Measurements from ENCODE around the gene TSC2.
"Not testable (repeated sequence)": the region's sequence is repeated elsewhere in the genome, so short reads cannot be mapped to it uniquely, and the experiment has no call there.

TSC2 gene

GRCh38 chr16:2090481-2090776 lies 42.6 kb downstream of the TSC2 start:
- Histone ChIP-seq H3K4me1 (no peaks in the 10 kb centered on the region), H3K4me3 (no peak overlapping the region), H3K36me3 (replicated peaks) (peaks cover 42% of the 10 kb centered on the region), H3K27me3 (ENCODE audit: low read depth) (no peaks in the 10 kb centered on the region), H3K9me3 (no peaks in the 10 kb centered on the region)
- in situ Hi-C loops (cut with MboI; ENCODE audit: low sequenced_read_pairs) = no loop called here
- DNase-seq (ENCODE audit: low spot score in 2 of 2) = no peak

DNA sequence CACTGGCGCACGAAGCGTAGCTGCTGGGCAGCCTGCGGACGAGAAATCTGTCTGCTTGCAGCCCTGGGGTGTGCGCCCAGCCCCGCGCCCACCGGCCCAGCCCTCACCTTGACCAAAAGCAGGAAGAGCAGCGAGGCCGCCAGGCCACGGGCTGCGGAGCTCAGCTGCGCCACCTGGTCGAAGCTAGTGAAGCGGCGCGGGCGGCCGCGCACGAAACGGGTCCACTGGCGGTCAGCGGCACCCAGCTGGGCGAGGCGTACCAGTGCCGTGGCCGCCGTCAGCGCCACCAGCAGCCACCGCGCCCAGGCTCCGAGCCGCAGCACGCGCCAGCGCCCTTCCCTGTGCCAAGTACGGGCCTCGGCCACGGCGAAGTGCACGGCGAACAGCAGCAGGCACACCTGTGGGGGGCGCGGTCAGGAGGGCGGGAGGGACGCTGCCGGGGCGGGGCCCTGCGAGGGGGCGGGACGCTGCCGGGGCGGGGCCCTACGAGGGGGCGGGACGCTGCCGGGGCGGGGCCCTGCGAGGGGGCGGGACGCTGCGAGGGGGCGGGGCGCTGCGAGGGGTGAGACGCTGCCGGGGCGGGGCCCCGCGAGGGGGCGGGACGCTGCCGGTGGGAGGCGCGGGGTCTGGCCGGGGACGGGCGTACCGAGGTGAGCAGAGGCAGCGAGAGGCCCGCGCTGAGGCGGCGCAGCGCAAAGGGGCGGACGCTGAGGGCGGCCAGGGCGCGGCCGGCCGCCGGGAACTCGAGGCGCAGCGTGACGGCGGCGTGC lies 43.2 kb downstream of the TSC2 start:
- H3K4me3 ChIP-seq = no peak overlapping the region

GRCh38 chr16:2091547-2092255 lies 43.9 kb downstream of the TSC2 start:
- peaks cover 43% of the 10 kb centered on the region for H3K36me3 ChIP-seq (replicated peaks)
- no peak for DNase-seq (ENCODE audit: low spot score in 2 of 2)
- H3K27me3 ChIP-seq (ENCODE audit: low read depth) = no peaks in the 10 kb centered on the region
- no peak overlapping the region for H3K4me3 ChIP-seq
- in situ Hi-C loops (cut with MboI; ENCODE audit: low sequenced_read_pairs) = no loop called here
- no peaks in the 10 kb centered on the region for H3K4me1 ChIP-seq
- H3K9me3 ChIP-seq = no peaks in the 10 kb centered on the region

More for the DNA sequence above, 43.2 kb downstream of the TSC2 start:
- H3K27me3 ChIP-seq (ENCODE audit: low read depth) = no peaks in the 10 kb centered on the region
- peaks cover 44% of the 10 kb centered on the region for H3K36me3 ChIP-seq (replicated peaks)
- H3K9me3 ChIP-seq = no peaks in the 10 kb centered on the region
- no peak for DNase-seq (ENCODE audit: low spot score in 2 of 2)
- in situ Hi-C loops (cut with MboI; ENCODE audit: low sequenced_read_pairs) = no loop called here
- H3K4me1 ChIP-seq = no peaks in the 10 kb centered on the region

DNA sequence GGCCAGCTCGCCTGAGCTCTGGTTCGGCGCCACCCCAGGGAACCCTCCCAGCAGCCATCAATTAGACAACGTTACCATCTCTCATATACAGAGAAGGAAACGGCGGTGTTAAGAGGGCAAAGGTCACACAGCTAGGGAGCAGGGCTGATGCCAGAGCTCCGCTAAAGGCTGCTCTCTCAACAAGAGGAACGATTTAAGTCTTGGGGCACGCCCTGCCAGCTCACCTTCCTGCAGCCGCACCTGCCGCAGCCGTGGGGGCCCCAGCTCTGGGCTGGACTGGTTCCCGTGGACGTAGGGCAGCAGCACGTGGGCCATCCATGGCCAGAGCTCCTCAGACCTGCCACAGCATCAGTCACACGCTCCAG lies 44.5 kb downstream of the TSC2 start:
- in situ Hi-C loops (cut with MboI; ENCODE audit: low sequenced_read_pairs) = no loop called here
- Histone ChIP-seq H3K36me3 (replicated peaks) (peaks cover 40% of the 10 kb centered on the region), H3K4me1 (no peaks in the 10 kb centered on the region)

DNA sequence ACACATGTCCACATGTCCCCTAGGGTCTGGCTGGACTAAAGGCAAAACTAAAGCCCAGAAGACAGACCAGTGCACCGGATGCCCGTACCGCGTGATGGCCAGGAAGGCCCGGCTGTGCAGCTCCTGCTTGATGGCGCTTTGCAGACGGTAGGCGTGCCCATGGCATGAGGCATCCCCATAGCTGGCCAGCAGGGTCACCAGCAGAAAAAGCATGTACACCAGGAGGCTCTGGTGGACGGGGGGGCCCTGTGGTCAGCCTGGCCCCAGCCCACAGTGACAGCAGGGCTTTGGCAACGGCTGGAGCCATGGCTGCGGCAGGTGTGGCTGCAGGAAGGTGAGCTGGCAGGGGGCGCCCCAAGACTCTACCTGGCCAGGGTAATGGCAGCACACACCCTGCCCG lies 45.1 kb downstream of the TSC2 start:
- DNase-seq (ENCODE audit: low spot score in 2 of 2) = no peak
- Histone ChIP-seq H3K4me1 (no peaks in the 10 kb centered on the region), H3K27me3 (ENCODE audit: low read depth) (no peaks in the 10 kb centered on the region), H3K4me3 (no peak overlapping the region), H3K36me3 (replicated peaks) (peaks cover 40% of the 10 kb centered on the region), H3K9me3 (no peaks in the 10 kb centered on the region)
- in situ Hi-C loops (cut with MboI; ENCODE audit: low sequenced_read_pairs) = no loop called here

More for the DNA sequence above, 44.5 kb downstream of the TSC2 start:
- DNase-seq (ENCODE audit: low spot score in 2 of 2) = no peak
- Histone ChIP-seq H3K27me3 (ENCODE audit: low read depth) (no peaks in the 10 kb centered on the region), H3K9me3 (no peaks in the 10 kb centered on the region), H3K4me3 (no peak overlapping the region)

- no peaks in the 10 kb centered on the region for H3K9me3 ChIP-seq
- H3K4me3 ChIP-seq = no peak overlapping the region
- no peaks in the 10 kb centered on the region for H3K27me3 ChIP-seq (ENCODE audit: low read depth)
- H3K4me1 ChIP-seq = no peaks in the 10 kb centered on the region
- H3K36me3 ChIP-seq (replicated peaks) = peaks cover 32% of the 10 kb centered on the region
- DNase-seq (ENCODE audit: low spot score in 2 of 2) = no peak
- in situ Hi-C loops (cut with MboI; ENCODE audit: low sequenced_read_pairs) = no loop called here
Measured at GRCh38 chr16:2093793-2094192, 46.0 kb downstream of the TSC2 start.

GRCh38 chr16:2095315-2095853 lies 47.6 kb downstream of the TSC2 start:
- H3K4me3 ChIP-seq = no peak overlapping the region
- no peaks in the 10 kb centered on the region for H3K4me1 ChIP-seq
- no peak for DNase-seq (ENCODE audit: low spot score in 2 of 2)
- H3K36me3 ChIP-seq (replicated peaks) = peaks cover 19% of the 10 kb centered on the region
- in situ Hi-C loops (cut with MboI; ENCODE audit: low sequenced_read_pairs) = no loop called here
- no peaks in the 10 kb centered on the region for H3K27me3 ChIP-seq (ENCODE audit: low read depth)
- no peaks in the 10 kb centered on the region for H3K9me3 ChIP-seq

GRCh38 chr16:2095918-2096582 lies 48.3 kb downstream of the TSC2 start:
- Histone ChIP-seq H3K9me3 (no peaks in the 10 kb centered on the region), H3K27me3 (ENCODE audit: low read depth) (no peaks in the 10 kb centered on the region), H3K36me3 (replicated peaks) (peaks cover 16% of the 10 kb centered on the region), H3K4me3 (no peak overlapping the region), H3K4me1 (no peaks in the 10 kb centered on the region)
- DNase-seq (ENCODE audit: low spot score in 2 of 2) = no peak
- in situ Hi-C loops (cut with MboI; ENCODE audit: low sequenced_read_pairs) = no loop called here

GRCh38 chr16:2096853-2097595 lies 49.2 kb downstream of the TSC2 start:
- H3K36me3 ChIP-seq (replicated peaks) = peaks cover 16% of the 10 kb centered on the region
- DNase-seq (ENCODE audit: low spot score in 2 of 2) = no peak
- no peaks in the 10 kb centered on the region for H3K9me3 ChIP-seq
- H3K4me3 ChIP-seq = no peak overlapping the region
- no peaks in the 10 kb centered on the region for H3K4me1 ChIP-seq
- H3K27me3 ChIP-seq (ENCODE audit: low read depth) = no peaks in the 10 kb centered on the region
- in situ Hi-C loops (cut with MboI; ENCODE audit: low sequenced_read_pairs) = no loop called here

- H3K4me3 ChIP-seq; DNase-seq (ENCODE audit: low spot score in 2 of 2); H3K27me3 ChIP-seq (ENCODE audit: low read depth); in situ Hi-C loops (cut with MboI; ENCODE audit: low sequenced_read_pairs); H3K4me1 ChIP-seq; H3K9me3 ChIP-seq: not testable (repeated sequence)
- peaks cover 10% of the 10 kb centered on the region for H3K36me3 ChIP-seq (replicated peaks)
Measured at GRCh38 chr16:2097689-2098088, 49.9 kb downstream of the TSC2 start.

DNA sequence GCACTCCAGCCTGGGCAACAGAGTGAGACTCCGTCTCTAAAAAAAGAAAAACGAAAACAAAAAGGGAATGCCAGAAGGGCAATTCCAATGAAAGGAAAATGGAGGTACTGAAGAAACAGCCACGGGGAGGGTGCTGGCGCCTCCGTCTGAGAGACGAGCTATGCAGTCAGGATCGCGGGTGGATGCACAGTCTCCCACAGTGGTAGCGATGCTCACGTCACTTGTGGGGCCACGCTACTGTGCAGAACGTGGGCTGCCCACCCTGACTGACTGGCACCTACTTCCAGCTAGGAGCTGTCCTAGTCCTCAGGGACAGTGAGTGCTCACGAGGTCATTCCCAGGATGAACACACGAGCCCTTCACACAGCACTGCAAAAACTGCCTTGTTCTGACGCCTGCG lies 53.8 kb downstream of the TSC2 start:
- DNase-seq (ENCODE audit: low spot score in 2 of 2); H3K4me3 ChIP-seq; H3K36me3 ChIP-seq (replicated peaks); H3K9me3 ChIP-seq; H3K27me3 ChIP-seq (ENCODE audit: low read depth); H3K4me1 ChIP-seq; in situ Hi-C loops (cut with MboI; ENCODE audit: low sequenced_read_pairs): not testable (repeated sequence)

DNA sequence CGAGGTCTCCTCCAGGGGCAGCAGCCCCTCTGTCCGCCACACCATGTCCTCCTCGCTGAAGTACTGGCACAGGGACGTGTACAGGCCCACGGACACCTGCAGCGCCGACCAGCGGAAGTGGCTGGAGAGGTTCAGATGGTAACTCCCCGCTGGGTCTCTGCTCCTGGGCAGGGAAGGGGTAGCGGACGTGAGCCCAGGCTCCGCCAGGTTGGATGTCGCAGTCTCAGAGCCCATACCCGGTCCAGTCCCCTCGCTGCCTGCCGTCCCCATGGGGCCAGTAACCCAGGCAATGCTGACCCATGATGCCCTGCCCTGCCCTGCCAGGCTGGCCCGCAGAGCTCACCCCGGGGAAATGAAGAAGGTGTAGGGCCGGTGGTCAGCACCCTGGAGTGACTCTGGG lies 54.7 kb downstream of the TSC2 start:
- Histone ChIP-seq H3K4me3 (no peak overlapping the region), H3K27me3 (ENCODE audit: low read depth) (no peaks in the 10 kb centered on the region), H3K9me3 (no peaks in the 10 kb centered on the region), H3K4me1 (no peaks in the 10 kb centered on the region), H3K36me3 (replicated peaks) (no peaks in the 10 kb centered on the region)
- in situ Hi-C loops (cut with MboI; ENCODE audit: low sequenced_read_pairs) = no loop called here
- no peak for DNase-seq (ENCODE audit: low spot score in 2 of 2)

GRCh38 chr16:2104464-2104863 lies 56.7 kb downstream of the TSC2 start:
- H3K9me3 ChIP-seq; in situ Hi-C loops (cut with MboI; ENCODE audit: low sequenced_read_pairs): not testable (repeated sequence)

More at GRCh38 chr16:2104464-2104863, 56.7 kb downstream of the TSC2 start:
- not testable (repeated sequence) for H3K4me1 ChIP-seq; H3K36me3 ChIP-seq (replicated peaks); H3K4me3 ChIP-seq; H3K27me3 ChIP-seq (ENCODE audit: low read depth); DNase-seq (ENCODE audit: low spot score in 2 of 2)
